Ramos (cell line): Measurements from ENCODE around the gene KLRC4.

Experiments used
- in situ Hi-C: fragments of 300-500 bp; cut with MboI; formaldehyde crosslinking; loops from one replicate; pipeline ENCODE4 v1.14.3; 2022; ENCODE audit warnings: low sequenced_read_pairs; ENCODE audit not compliant: unreplicated experiment

The KLRC4 gene

GRCh38 chr12:10398168-10398567 is 11.4 kb downstream of the KLRC4 start:
- in situ Hi-C loops = loop anchor here (5.0 to 25.0 kb wide), 2 partner anchors 159 to 736 kb away; partner anchors contain the start of gene CLEC2D

GRCh38 chr12:10397296-10397695 is 12.3 kb downstream of the KLRC4 start:
- in situ Hi-C loops = loop anchor here (5.0 to 25.0 kb wide), 2 partner anchors 160 to 735 kb away; partner anchors contain the start of gene CLEC2D

- in situ Hi-C loops = loop anchor here (5.0 to 25.0 kb wide), 2 partner anchors 161 to 734 kb away; partner anchors contain the start of gene CLEC2D
Observed at GRCh38 chr12:10396176-10396575, 13.4 kb downstream of the KLRC4 start.

GRCh38 chr12:10395390-10395998 is 14.1 kb downstream of the KLRC4 start:
- in situ Hi-C loops = loop anchor here (5.0 to 25.0 kb wide), 2 partner anchors 162 to 733 kb away; partner anchors contain the start of gene CLEC2D

- in situ Hi-C loops = loop anchor here (5.0 to 25.0 kb wide), 2 partner anchors 163 to 732 kb away; partner anchors contain the start of gene CLEC2D
Observed at GRCh38 chr12:10394531-10395152, 14.9 kb downstream of the KLRC4 start.

GRCh38 chr12:10393291-10393690 is 16.3 kb downstream of the KLRC4 start:
- in situ Hi-C loops = loop anchor here (25.0 kb wide), 1 partner anchor 731 kb away; the partner anchor contains the start of gene CLEC2D

GRCh38 chr12:10392394-10392930 is 17.1 kb downstream of the KLRC4 start:
- in situ Hi-C loops = loop anchor here (25.0 kb wide), 1 partner anchor 730 kb away; the partner anchor contains the start of gene CLEC2D

- in situ Hi-C loops = loop anchor here (25.0 kb wide), 1 partner anchor 729 kb away; the partner anchor contains the start of gene CLEC2D
Observed at GRCh38 chr12:10390991-10391390, 18.6 kb downstream of the KLRC4 start.

GRCh38 chr12:10389904-10390303 is 19.7 kb downstream of the KLRC4 start, which contains the start of gene KLRK1:
TSS of gene KLRK1 (minus strand) at chr12:10390041. CDS start at chr12:10388810, 1,231 bp downstream.
- in situ Hi-C loops = loop anchor here (10.0 to 25.0 kb wide), 2 partner anchors 655 to 728 kb away; partner anchors contain the start of genes CLEC2D and CLECL1

GRCh38 chr12:10388624-10389413 is 20.7 kb downstream of the KLRC4 start:
- in situ Hi-C loops = loop anchor here (10.0 to 25.0 kb wide), 2 partner anchors 654 to 727 kb away; partner anchors contain the start of genes CLEC2D and CLECL1

GRCh38 chr12:10387498-10387897 is 22.1 kb downstream of the KLRC4 start:
- in situ Hi-C loops = loop anchor here (10.0 to 25.0 kb wide), 2 partner anchors 653 to 725 kb away; partner anchors contain the start of genes CLEC2D and CLECL1

- in situ Hi-C loops = loop anchor here (10.0 to 25.0 kb wide), 2 partner anchors 652 to 725 kb away; partner anchors contain the start of genes CLEC2D and CLECL1
Observed at GRCh38 chr12:10386857-10387256, 22.7 kb downstream of the KLRC4 start.

GRCh38 chr12:10385166-10385613 is 24.4 kb downstream of the KLRC4 start:
- in situ Hi-C loops = loop anchor here (10.0 to 25.0 kb wide), 2 partner anchors 650 to 723 kb away; partner anchors contain the start of genes CLEC2D and CLECL1

- in situ Hi-C loops = loop anchor here (5.0 to 25.0 kb wide), 3 partner anchors 147 to 722 kb away; partner anchors contain the start of genes CLEC2D and CLECL1
Observed at GRCh38 chr12:10384191-10384590, 25.4 kb downstream of the KLRC4 start.

- in situ Hi-C loops = loop anchor here (5.0 to 25.0 kb wide), 3 partner anchors 145 to 720 kb away; partner anchors contain the start of genes CLEC2D and CLECL1
Observed at GRCh38 chr12:10381928-10382628, 27.5 kb downstream of the KLRC4 start.

- in situ Hi-C loops = loop anchor here (25.0 kb wide), 1 partner anchor 716 kb away; the partner anchor contains the start of gene CLEC2D
Observed at GRCh38 chr12:10378737-10379136, 30.8 kb downstream of the KLRC4 start.

GRCh38 chr12:10374624-10375018 is 34.9 kb downstream of the KLRC4 start:
- in situ Hi-C loops = loop anchor here (25.0 kb wide), 1 partner anchor 712 kb away; the partner anchor contains the start of gene CLEC2D

- in situ Hi-C loops = no loop called here
Observed at GRCh38 chr12:10372559-10372958, 37.0 kb downstream of the KLRC4 start.
